HepG2 (cell line): ENCODE results near the gene PRR19. TPM values are rescaled to one million over a fixed set of nuclear protein-coding genes. Genes with fewer than 3 reads are reported as not detected.

Experiments
- BORCS8-MEF2B ChIP-seq: sonication (generic); formaldehyde crosslinking; IDR thresholded peaks from 2 replicates; pipeline ENCODE4 v1.8.0; 2022; ENCODE audit warnings: mild to moderate bottlenecking, missing genetic modification reagents
- CBX2 ChIP-seq, 2 experiments: fragments of 200-600 bp in 1 of 2; sonication (generic); formaldehyde crosslinking in 1 of 2; IDR thresholded peaks; 2 replicates each; pipeline versions ENCODE4 v1.7.0 to v1.8.1; 2018 to 2022; ENCODE audit warnings: low read depth in 2 of 2, low read length in 1 of 2, mild to moderate bottlenecking in 1 of 2, missing genetic modification reagents in 1 of 2
- CEBPB ChIP-seq: IDR thresholded peaks from 2 replicates; pipeline ENCODE4 v1.6.1; 2011; ENCODE audit warnings: low read depth, low read length, improper control_type of control experiment, borderline replicate concordance
- KAT2B ChIP-seq: fragments of 150-350 bp; IDR thresholded peaks from 2 replicates; pipeline ENCODE4 v1.6.1; 2014; ENCODE audit warnings: low read depth, low read length, borderline replicate concordance
- KLF11 ChIP-seq: IDR thresholded peaks from 2 replicates; pipeline ENCODE4 v1.6.1; 2016; ENCODE audit warnings: missing compliant biosample characterization
- NR2F2 ChIP-seq: IDR thresholded peaks from 2 replicates; pipeline ENCODE4 v1.6.1; 2012; ENCODE audit warnings: low read depth, inconsistent platforms, borderline replicate concordance
- PHF20 ChIP-seq: sonication (generic); formaldehyde crosslinking; IDR thresholded peaks from 2 replicates; pipeline ENCODE4 v1.5.0; 2020; ENCODE audit warnings: mild to moderate bottlenecking, missing genetic modification reagents
- POLR2AphosphoS2 ChIP-seq: IDR thresholded peaks from 2 replicates; pipeline ENCODE4 v1.6.1; 2011; ENCODE audit warnings: low read depth, low read length, improper control_type of control experiment
- SCMH1 ChIP-seq: sonication (generic); formaldehyde crosslinking; IDR thresholded peaks from 2 replicates; pipeline ENCODE4 v1.9.0; 2021; ENCODE audit warnings: missing genetic modification reagents, mild to moderate bottlenecking, borderline replicate concordance
- SMAD9 ChIP-seq: sonication (generic); formaldehyde crosslinking; IDR thresholded peaks from 2 replicates; pipeline ENCODE4 v1.5.1; 2020; ENCODE audit warnings: mild to moderate bottlenecking, missing genetic modification reagents
- ZBTB7B ChIP-seq: sonication (generic); formaldehyde crosslinking; IDR thresholded peaks from 2 replicates; pipeline ENCODE4 v1.4.0; 2020; ENCODE audit warnings: missing genetic modification reagents
- ZHX2 ChIP-seq, 2 experiments: sonication (generic) in 1 of 2; formaldehyde crosslinking in 1 of 2; IDR thresholded peaks; 2 replicates each; pipeline versions ENCODE4 v1.6.1 to v1.9.0; 2014 to 2022; ENCODE audit warnings: antibody characterized with exemption in 1 of 2, borderline replicate concordance in 1 of 2, inconsistent platforms in 1 of 2, low read depth in 1 of 2, missing genetic modification reagents in 1 of 2
- ZNF101 ChIP-seq: sonication (generic); formaldehyde crosslinking; IDR thresholded peaks from 2 replicates; pipeline ENCODE4 v1.4.0; 2020; ENCODE audit warnings: mild to moderate bottlenecking, low read depth, missing genetic modification reagents, borderline replicate concordance
- ZNF124 ChIP-seq: sonication (generic); formaldehyde crosslinking; IDR thresholded peaks from 2 replicates; pipeline ENCODE4 v1.4.0; 2020; ENCODE audit warnings: missing genetic modification reagents
- ZNF253 ChIP-seq: sonication (generic); formaldehyde crosslinking; IDR thresholded peaks from 2 replicates; pipeline ENCODE4 v1.8.0; 2022; ENCODE audit warnings: mild to moderate bottlenecking, missing genetic modification reagents, borderline replicate concordance
- ZNF362 ChIP-seq: sonication (generic); formaldehyde crosslinking; IDR thresholded peaks from 2 replicates; pipeline ENCODE4 v1.4.0; 2020; ENCODE audit warnings: missing genetic modification reagents, mild to moderate bottlenecking, borderline replicate concordance
- ZNF501 ChIP-seq: sonication (generic); formaldehyde crosslinking; IDR thresholded peaks from 2 replicates; pipeline ENCODE4 v1.5.1; 2020; ENCODE audit warnings: mild to moderate bottlenecking, moderate library complexity, missing genetic modification reagents
- ZNF670 ChIP-seq: sonication (generic); formaldehyde crosslinking; IDR thresholded peaks from 2 replicates; pipeline ENCODE4 v1.8.0; 2022; ENCODE audit warnings: mild to moderate bottlenecking, missing genetic modification reagents, borderline replicate concordance
- ZNF781 ChIP-seq: sonication (generic); formaldehyde crosslinking; IDR thresholded peaks from 2 replicates; pipeline ENCODE4 v1.5.1; 2020; ENCODE audit warnings: borderline replicate concordance, mild to moderate bottlenecking, missing genetic modification reagents; ENCODE audit errors: not compliant biosample characterization
- polyA plus RNA-seq, 8 experiments: library from polyadenylated mRNA; depleted of rRNA in 3 of 8; stranded (reverse) in 7 of 8; unstranded in 1 of 8; fragments of >200 nt; fragmentation: Illumina TruSeq in 4 of 8; extraction: Trizol in 4 of 8; gene quantifications; 2 replicates each; pipeline versions ENCODE4 v1.2.1 to v1.2.3, GENCODE V29; 2011 to 2016; ENCODE audit warnings: low read depth in 4 of 8, missing spikeins in 1 of 8, mixed read lengths in 1 of 8; ENCODE audit not compliant: insufficient read depth in 1 of 8
- total RNA-seq, 5 experiments: library from RNA; depleted of rRNA; stranded (reverse); fragments of >200 nt; fragmentation: Illumina TruSeq; extraction: Trizol; gene quantifications; 2 replicates each; pipeline ENCODE4 v1.2.3, GENCODE V29; 2016; ENCODE audit warnings: low read depth in 1 of 5
- TF ChIP-seq, protein P1 (sequence below): sonication (generic); formaldehyde crosslinking; IDR thresholded peaks from 2 replicates; pipeline ENCODE4 v1.5.1; 2020; ENCODE audit warnings: mild to moderate bottlenecking, missing genetic modification reagents, moderate library complexity
- TF ChIP-seq, protein P2 (sequence below): sonication (generic); formaldehyde crosslinking; IDR thresholded peaks from 2 replicates; pipeline ENCODE4 v1.4.0; 2020; ENCODE audit warnings: mild to moderate bottlenecking, missing genetic modification reagents

PRR19 gene
- total and polyA plus RNA-seq, 2 of the 13 experiments (the other 11 are each of a cell fraction or from before 2014, with no cell fraction given): 0.21 to 0.33 TPM

DNA sequence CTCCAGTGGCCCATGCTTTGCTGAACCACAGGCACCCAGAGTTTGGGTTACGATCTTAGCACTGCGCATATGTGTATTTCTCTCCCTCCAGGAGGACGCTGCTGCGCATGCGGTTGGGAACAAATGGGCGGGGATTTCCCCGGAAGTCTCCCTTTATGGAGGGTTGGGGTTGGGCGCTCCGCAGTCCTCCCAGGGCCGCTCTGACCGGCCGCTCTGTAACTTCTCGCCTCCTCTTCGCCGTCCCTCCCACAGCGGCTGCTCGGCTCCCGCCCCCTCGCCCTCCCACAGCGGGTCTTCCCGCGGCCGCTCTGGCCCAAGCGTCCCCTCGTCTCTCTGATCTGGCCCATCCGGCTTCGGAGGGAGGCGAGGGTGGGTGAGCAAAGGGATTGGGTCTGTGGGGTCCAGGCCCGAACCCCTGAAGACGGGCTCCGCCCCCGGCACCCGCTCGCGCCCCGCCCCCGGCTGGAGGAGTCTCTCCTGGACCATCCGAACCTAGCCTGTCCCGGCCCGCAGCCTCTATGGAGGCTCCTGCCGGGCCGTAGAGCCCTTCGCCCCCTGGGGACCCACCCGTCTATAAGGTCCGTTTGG is 23.5 kb downstream of the PRR19 start, which contains the start of gene MEGF8 (continued):
- TF ChIP-seq ZHX2 (IDR thresholded peaks at IDR 0.05; ENCODE audit: low read depth) (no peak), ZHX2 (CRISPR knock-in tag; IDR thresholded peaks at IDR 0.05; ENCODE audit: borderline replicate concordance) (no peak), ZNF253 (CRISPR knock-in tag) (no peak), ZNF670 (CRISPR knock-in tag) (no peak), ZNF781 (CRISPR knock-in tag) (peak; percentile 52), NR2F2 (no peak), KAT2B (no peak), CEBPB (no peak), ZNF101 (CRISPR knock-in tag) (no peak), KLF11 (CRISPR knock-in tag) (no peak), POLR2AphosphoS2 (no peak), CBX2 (IDR thresholded peaks at IDR 0.05; ENCODE audit: low read depth, low read length) (no peak), CBX2 (CRISPR knock-in tag; IDR thresholded peaks at IDR 0.05; ENCODE audit: low read depth) (no peak), SMAD9 (CRISPR knock-in tag) (no peak), BORCS8-MEF2B (peak; percentile 79), ZNF124 (no peak), SCMH1 (no peak), PHF20 (CRISPR knock-in tag) (peak; percentile 88), ZNF501 (CRISPR knock-in tag) (peak; percentile 76; the same call in 1 of the 2 replicates), ZNF362 (CRISPR knock-in tag) (no peak), ZBTB7B (CRISPR knock-in tag) (peak; percentile 46; the same call in 1 of the 2 replicates)
- TF ChIP-seq, protein P1, sequence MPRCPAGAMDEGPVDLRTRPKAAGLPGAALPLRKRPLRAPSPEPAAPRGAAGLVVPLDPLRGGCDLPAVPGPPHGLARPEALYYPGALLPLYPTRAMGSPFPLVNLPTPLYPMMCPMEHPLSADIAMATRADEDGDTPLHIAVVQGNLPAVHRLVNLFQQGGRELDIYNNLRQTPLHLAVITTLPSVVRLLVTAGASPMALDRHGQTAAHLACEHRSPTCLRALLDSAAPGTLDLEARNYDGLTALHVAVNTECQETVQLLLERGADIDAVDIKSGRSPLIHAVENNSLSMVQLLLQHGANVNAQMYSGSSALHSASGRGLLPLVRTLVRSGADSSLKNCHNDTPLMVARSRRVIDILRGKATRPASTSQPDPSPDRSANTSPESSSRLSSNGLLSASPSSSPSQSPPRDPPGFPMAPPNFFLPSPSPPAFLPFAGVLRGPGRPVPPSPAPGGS (CRISPR knock-in tag): no peak
- TF ChIP-seq, protein P2, sequence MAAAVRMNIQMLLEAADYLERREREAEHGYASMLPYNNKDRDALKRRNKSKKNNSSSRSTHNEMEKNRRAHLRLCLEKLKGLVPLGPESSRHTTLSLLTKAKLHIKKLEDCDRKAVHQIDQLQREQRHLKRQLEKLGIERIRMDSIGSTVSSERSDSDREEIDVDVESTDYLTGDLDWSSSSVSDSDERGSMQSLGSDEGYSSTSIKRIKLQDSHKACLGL (CRISPR knock-in tag): no peak
